Measurements from ENCODE around the gene PAPSS2. TPM values are rescaled to one million over a fixed set of nuclear protein-coding genes. Genes with fewer than 3 reads are reported as not detected.

The PAPSS2 gene
- total and polyA plus RNA-seq, 2 donors (not counting 3 experiments of a cell fraction or from before 2014, with no cell fraction given): 27.9 to 82.6 TPM

GRCh38 chr10:87664276-87664701 lies 4.6 kb downstream of the PAPSS2 start:
- Histone ChIP-seq H3K27me3 (ENCODE audit: control insufficient read depth in 2 of 2, insufficient read depth in 2 of 2, low read length in 2 of 2) (no peaks in the 10 kb centered on the region), H3K79me2 (ENCODE audit: control insufficient read depth, insufficient read depth, low read length) (peaks cover 72% of the 10 kb centered on the region), H2AFZ (ENCODE audit: low read depth, low read length) (no peak overlapping the region), H3K27ac (ENCODE audit: insufficient read depth, low read depth, low read length) (no peak overlapping the region), H3K9ac (replicated peaks; ENCODE audit: extremely low read depth, insufficient read depth, low read length) (no peak overlapping the region), H3K9me3 (replicated peaks; ENCODE audit: control insufficient read depth, insufficient read depth, low read length) (no peaks in the 10 kb centered on the region), H3K4me3 (replicated peaks in 1 of 3; ENCODE audit: insufficient read depth in 1 of 3, low read depth in 1 of 3, low read length in 3 of 3) (no peak overlapping the region), H3K36me3 (ENCODE audit: control insufficient read depth in 2 of 2, extremely low read depth in 1 of 2, insufficient read depth in 2 of 2, low read length in 2 of 2) (peaks cover 0 to 5% of the 10 kb centered on the region in 2 experiments), H3K4me1 (ENCODE audit: control insufficient read depth, extremely low read depth, insufficient read depth, low read length) (peaks cover 24% of the 10 kb centered on the region), H4K20me1 (replicated peaks; ENCODE audit: control insufficient read depth, extremely low read depth, insufficient read depth, low read length) (no peaks in the 10 kb centered on the region), H3K9me1 (replicated peaks; ENCODE audit: control insufficient read depth, extremely low read depth, insufficient read depth, low read length) (no peaks in the 10 kb centered on the region), H3K4me2 (ENCODE audit: insufficient read depth, low read length) (no peak overlapping the region)
- CTCF ChIA-PET: interaction anchor here (1.0 kb wide), 1 partner anchor 70 kb away, joined by 4 read pairs; no protein-coding TSS in a partner anchor
- FAIRE-seq (no peak), DNase-seq (ENCODE audit: low read depth, low spot score) (no peak)
- POLR2A ChIA-PET: no interaction called here
- intact Hi-C loops (cut with micrococcal nuclease): loop anchor here (5.0 kb wide), 1 partner anchor 692 kb away; no protein-coding TSS in a partner anchor
- dilution Hi-C loops (cut with MboI; ENCODE audit: extremely low pct_ligation_motif_present, low sequenced_read_pairs): no loop called here
- no peak for TF ChIP-seq CTCF (IDR thresholded peaks at IDR 0.05; ENCODE audit: extremely low read depth in 1 of 2, insufficient read depth in 1 of 2, low read depth in 1 of 2, low read length in 2 of 2)
- no peak for TF ChIP-seq POLR2AphosphoS5 (IDR thresholded peaks at IDR 0.05; ENCODE audit: insufficient read depth, low read depth, low read length)
- TF ChIP-seq GATA2 (IDR thresholded peaks at IDR 0.05; ENCODE audit: insufficient read depth, insufficient read length, low read depth, low read length): no peak
- TF ChIP-seq EZH2 (IDR thresholded peaks at IDR 0.05; ENCODE audit: borderline replicate concordance, low read depth, low read length, severe bottlenecking): no peak
- no peak for TF ChIP-seq FOS (IDR thresholded peaks at IDR 0.05; ENCODE audit: borderline replicate concordance, insufficient read depth, low read length)
- no peak for TF ChIP-seq MAX (IDR thresholded peaks at IDR 0.05; ENCODE audit: insufficient read depth, insufficient read length)
- TF ChIP-seq MYC (IDR thresholded peaks at IDR 0.05; ENCODE audit: low read depth, low read length): no peak
- no peak for TF ChIP-seq JUN (IDR thresholded peaks at IDR 0.05; ENCODE audit: borderline replicate concordance, insufficient read depth, insufficient read length, low read depth)
- no peak for TF ChIP-seq POLR2A (IDR thresholded peaks at IDR 0.05; ENCODE audit: low read depth, low read length)
- no TSS peak for BruUV-seq (replicated peaks)

All from endothelial cell of umbilical vein (primary cell).